Mesendoderm (in vitro differentiated cells): ENCODE measurements around the gene COL6A3.

Source experiments
- DNase-seq: peaks from one replicate; pipeline ENCODE4 v3.0.0; 2013
- H2AK5ac ChIP-seq: 2 replicates; pipeline ENCODE4 v1.6.1; 2013; ENCODE audit warnings: low read length, inconsistent platforms
- H2BK120ac ChIP-seq: 2 replicates; pipeline ENCODE4 v1.6.1; 2013; ENCODE audit warnings: low read depth, mild to moderate bottlenecking, low read length, moderate library complexity, mixed read lengths
- H2BK15ac ChIP-seq: replicated peaks from 2 replicates; pipeline ENCODE4 v1.6.1; 2013; ENCODE audit warnings: low read depth, mild to moderate bottlenecking, moderate library complexity
- H2BK5ac ChIP-seq: 2 replicates; pipeline ENCODE4 v1.6.1; 2013; ENCODE audit warnings: low read length, inconsistent platforms
- H3K18ac ChIP-seq: 2 replicates; pipeline ENCODE4 v1.6.1; 2013; ENCODE audit warnings: mild to moderate bottlenecking, low read length, mixed read lengths
- H3K23ac ChIP-seq: one replicate; pipeline ENCODE4 v1.6.1; 2013; ENCODE audit warnings: low read length
- H3K27ac ChIP-seq: 2 replicates; pipeline ENCODE4 v1.5.1; 2013; ENCODE audit warnings: low read depth, mild to moderate bottlenecking, inconsistent platforms, low read length, moderate library complexity
- H3K27me3 ChIP-seq: 2 replicates; pipeline ENCODE4 v1.6.1; 2013; ENCODE audit warnings: low read length, control low read depth, mild to moderate bottlenecking, inconsistent platforms; ENCODE audit not compliant: insufficient read depth, poor library complexity
- H3K36me3 ChIP-seq: 2 replicates; pipeline ENCODE4 v1.6.1; 2013; ENCODE audit warnings: low read length, inconsistent platforms; ENCODE audit not compliant: control insufficient read depth, insufficient read depth
- H3K4ac ChIP-seq: one replicate; pipeline ENCODE4 v1.6.1; 2013; ENCODE audit warnings: low read depth, mild to moderate bottlenecking, low read length, moderate library complexity
- H3K4me1 ChIP-seq: 2 replicates; pipeline ENCODE4 v1.6.1; 2013; ENCODE audit warnings: low read depth, low read length, inconsistent platforms; ENCODE audit not compliant: control insufficient read depth
- H3K4me2 ChIP-seq: 2 replicates; pipeline ENCODE4 v1.6.1; 2013; ENCODE audit warnings: low read length
- H3K4me3 ChIP-seq: 2 replicates; pipeline ENCODE4 v1.5.1; 2013; ENCODE audit warnings: mild to moderate bottlenecking, low read length
- H3K56ac ChIP-seq: one replicate; pipeline ENCODE4 v1.6.1; 2013; ENCODE audit warnings: low read length
- H3K79me1 ChIP-seq: 2 replicates; pipeline ENCODE4 v1.6.1; 2013; ENCODE audit warnings: low read length, inconsistent platforms
- H3K79me2 ChIP-seq: 2 replicates; pipeline ENCODE4 v1.6.1; 2013; ENCODE audit warnings: mild to moderate bottlenecking, low read length; ENCODE audit not compliant: control insufficient read depth, insufficient read depth
- H3K9ac ChIP-seq: 2 replicates; pipeline ENCODE4 v1.6.1; 2013; ENCODE audit warnings: low read length, inconsistent platforms
- H4K5ac ChIP-seq: one replicate; pipeline ENCODE4 v1.6.1; 2013; ENCODE audit warnings: low read length
- H4K8ac ChIP-seq: one replicate; pipeline ENCODE4 v1.6.1; 2013; ENCODE audit warnings: low read depth, mild to moderate bottlenecking, control low read depth, low read length, moderate library complexity
- WGBS: extraction: QIAGEN DNeasy Blood & Tissue Kit; methylation state at CpG from one replicate; pipeline ENCODE4 v1.1.7; 2013; ENCODE audit warnings: low lambda C conversion rate, missing lambda C conversion rate; ENCODE audit not compliant: insufficient coverage; ENCODE audit errors: extremely low coverage; 5-methylcytosine and 5-hydroxymethylcytosine counted together

The COL6A3 gene

DNA sequence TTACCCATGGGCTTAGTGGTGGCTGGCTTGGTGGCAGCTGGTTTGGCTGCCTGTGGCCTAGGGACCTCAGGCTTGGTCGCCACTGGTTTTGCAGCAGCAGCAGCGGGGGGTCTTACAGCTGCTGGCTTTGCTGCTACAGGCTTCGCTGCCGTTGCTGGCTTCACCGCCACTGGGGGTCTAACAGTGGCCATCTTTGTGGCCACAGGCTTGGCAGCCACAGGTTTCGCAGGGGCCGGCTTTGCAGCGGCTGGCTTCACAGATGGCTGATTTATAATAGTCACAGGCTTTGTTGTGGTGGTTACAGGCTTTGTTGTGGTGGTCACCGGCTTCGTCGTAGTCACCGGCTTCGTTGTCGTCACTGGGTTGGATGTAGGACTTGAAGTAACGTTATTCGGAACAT lies 77.8 kb downstream of the COL6A3 start:
- Histone ChIP-seq H2AK5ac (no peak overlapping the region), H3K27me3 (no peaks in the 10 kb centered on the region), H3K4me3 (no peak overlapping the region), H4K5ac (no peak overlapping the region), H2BK15ac (no peak overlapping the region), H2BK5ac (no peak overlapping the region), H3K56ac (no peak overlapping the region), H3K4me1 (no peaks in the 10 kb centered on the region), H2BK120ac (no peak overlapping the region), H3K36me3 (no peaks in the 10 kb centered on the region), H3K27ac (no peak overlapping the region), H3K23ac (no peak overlapping the region), H3K4ac (no peak overlapping the region), H3K18ac (no peak overlapping the region), H3K79me2 (no peaks in the 10 kb centered on the region), H3K79me1 (no peaks in the 10 kb centered on the region), H3K9ac (no peak overlapping the region), H3K4me2 (no peak overlapping the region), H4K8ac (no peak overlapping the region)
- peak; percentile 11 for DNase-seq
- WGBS = no CpG with 5 or more reads among the region's 16 CpGs

DNA sequence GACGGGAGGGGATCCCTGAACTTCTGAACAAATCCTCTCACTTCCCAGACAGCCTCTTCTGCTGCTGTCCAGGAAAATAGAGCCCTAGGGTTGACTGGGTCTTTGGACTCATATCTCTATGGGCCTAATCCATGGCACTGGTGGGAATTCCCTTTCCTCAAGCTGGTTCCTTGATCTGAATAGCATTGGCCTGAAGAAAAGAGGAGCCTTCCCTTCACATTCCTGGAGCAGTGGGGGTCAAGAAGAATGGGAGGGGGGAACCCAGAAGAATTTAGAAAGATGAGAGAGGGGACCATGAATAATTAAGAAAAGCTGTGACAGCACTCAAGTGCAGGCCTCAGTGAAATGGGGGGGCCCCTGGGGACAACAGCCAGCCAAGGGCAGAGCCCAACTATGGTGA lies 80.2 kb downstream of the COL6A3 start:
- Histone ChIP-seq H3K4me3 (no peak overlapping the region), H3K4me1 (no peaks in the 10 kb centered on the region), H4K8ac (no peak overlapping the region), H2BK5ac (no peak overlapping the region), H3K56ac (no peak overlapping the region), H2AK5ac (no peak overlapping the region), H3K9ac (no peak overlapping the region), H4K5ac (no peak overlapping the region), H3K36me3 (no peaks in the 10 kb centered on the region), H3K18ac (no peak overlapping the region), H3K4ac (no peak overlapping the region), H2BK15ac (no peak overlapping the region), H3K27ac (no peak overlapping the region), H3K4me2 (no peak overlapping the region), H3K23ac (no peak overlapping the region), H2BK120ac (no peak overlapping the region), H3K79me1 (no peaks in the 10 kb centered on the region), H3K27me3 (no peaks in the 10 kb centered on the region), H3K79me2 (no peaks in the 10 kb centered on the region)
- no CpG with 5 or more reads among the region's 1 CpG for WGBS
- peak; percentile 11 for DNase-seq

- Histone ChIP-seq H3K9ac (no peak overlapping the region), H3K56ac (no peak overlapping the region), H3K36me3 (no peaks in the 10 kb centered on the region), H3K27me3 (no peaks in the 10 kb centered on the region), H3K4me2 (no peak overlapping the region), H3K79me1 (no peaks in the 10 kb centered on the region), H3K4me1 (no peaks in the 10 kb centered on the region), H3K23ac (no peak overlapping the region), H2AK5ac (no peak overlapping the region), H3K4ac (no peak overlapping the region), H4K5ac (no peak overlapping the region), H3K18ac (no peak overlapping the region), H2BK15ac (no peak overlapping the region), H3K4me3 (no peak overlapping the region), H3K79me2 (no peaks in the 10 kb centered on the region), H2BK120ac (no peak overlapping the region), H2BK5ac (no peak overlapping the region), H3K27ac (no peak overlapping the region), H4K8ac (no peak overlapping the region)
- no CpG with 5 or more reads among the region's 4 CpGs for WGBS
- peak; percentile 55 for DNase-seq
Measured at GRCh38 chr2:237330541-237330940, 83.4 kb downstream of the COL6A3 start.

- no peak overlapping the region for H3K56ac ChIP-seq
- no peak overlapping the region for H3K4me3 ChIP-seq
- H2BK120ac ChIP-seq = no peak overlapping the region
- H2BK5ac ChIP-seq = no peak overlapping the region
- no peak for DNase-seq
- no peaks in the 10 kb centered on the region for H3K4me1 ChIP-seq
- H3K27me3 ChIP-seq = no peaks in the 10 kb centered on the region
- H3K23ac ChIP-seq = no peak overlapping the region
- H3K18ac ChIP-seq = no peak overlapping the region
- H3K4ac ChIP-seq = no peak overlapping the region
- H3K27ac ChIP-seq = no peak overlapping the region
- H3K79me2 ChIP-seq = no peaks in the 10 kb centered on the region
- no peak overlapping the region for H3K4me2 ChIP-seq
- no peaks in the 10 kb centered on the region for H3K79me1 ChIP-seq
- no peak overlapping the region for H3K9ac ChIP-seq
- no CpG with 5 or more reads among the region's 14 CpGs for WGBS
- H2AK5ac ChIP-seq = no peak overlapping the region
- no peaks in the 10 kb centered on the region for H3K36me3 ChIP-seq
- H2BK15ac ChIP-seq = no peak overlapping the region
- no peak overlapping the region for H4K5ac ChIP-seq
- no peak overlapping the region for H4K8ac ChIP-seq
Measured at GRCh38 chr2:237327175-237327950, 86.6 kb downstream of the COL6A3 start.

DNA sequence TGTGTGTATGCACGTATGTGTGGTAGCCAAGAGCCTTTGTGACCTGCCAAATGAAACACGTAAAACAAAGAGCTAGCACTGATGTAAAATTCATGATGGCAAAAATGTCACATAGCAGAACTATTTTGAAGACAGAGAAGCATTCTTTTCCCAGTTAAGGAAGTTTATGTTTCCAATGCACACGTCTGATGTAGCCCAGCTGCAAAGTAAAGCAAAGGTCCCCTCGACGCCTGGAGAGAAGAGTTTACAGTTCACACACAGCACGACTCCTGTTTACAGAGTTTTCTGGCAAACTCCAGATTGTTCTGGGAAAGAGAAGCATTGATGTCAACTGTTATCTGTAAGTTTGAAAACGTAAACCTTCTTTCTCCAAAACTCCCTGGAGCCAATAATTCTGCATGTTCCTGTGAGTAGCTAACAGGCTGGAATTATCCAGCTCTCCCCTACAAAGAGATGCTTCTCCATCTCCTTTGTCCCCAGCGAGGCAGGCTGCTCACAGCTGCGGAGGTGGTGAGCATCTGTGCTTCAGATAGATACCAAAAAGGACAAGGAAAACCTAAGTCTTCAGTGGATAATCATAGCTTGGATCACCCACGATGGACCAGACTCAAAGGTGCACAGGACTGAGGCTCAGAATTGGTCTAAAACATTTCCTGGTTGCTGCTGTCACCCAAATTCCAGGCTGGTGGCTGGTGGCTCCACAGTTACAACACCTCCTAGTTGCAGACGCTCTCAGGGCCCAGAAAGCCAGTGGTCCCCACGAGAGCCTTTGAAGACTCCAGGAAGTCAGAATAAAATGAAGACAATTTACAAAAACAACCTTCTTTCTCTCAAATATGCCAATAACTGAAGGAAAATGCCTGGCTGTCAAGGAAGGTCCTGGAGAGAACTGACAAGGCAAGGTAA lies 87.4 kb downstream of the COL6A3 start:
- Histone ChIP-seq H3K36me3 (no peaks in the 10 kb centered on the region), H4K8ac (no peak overlapping the region), H2BK15ac (no peak overlapping the region), H3K4me2 (no peak overlapping the region), H3K4ac (no peak overlapping the region), H3K23ac (no peak overlapping the region), H3K27me3 (no peaks in the 10 kb centered on the region), H3K4me3 (no peak overlapping the region), H2BK120ac (no peak overlapping the region), H3K79me1 (no peaks in the 10 kb centered on the region), H3K79me2 (no peaks in the 10 kb centered on the region), H2AK5ac (no peak overlapping the region), H3K18ac (no peak overlapping the region), H3K9ac (no peak overlapping the region), H3K27ac (no peak overlapping the region), H2BK5ac (no peak overlapping the region), H3K4me1 (no peaks in the 10 kb centered on the region), H4K5ac (no peak overlapping the region), H3K56ac (no peak overlapping the region)
- no peak for DNase-seq
- no CpG with 5 or more reads among the region's 12 CpGs for WGBS
